ENCODE measurements around the gene TMEM266.

The TMEM266 gene

GRCh38 chr15:76070921-76071635 is 11.3 kb downstream of the TMEM266 start:
- DNase-seq (ENCODE audit: extremely low read depth, insufficient read length) = no peak
- no peak for TF ChIP-seq CTCF (IDR thresholded peaks at IDR 0.05; ENCODE audit: insufficient read depth, low read length, poor library complexity, severe bottlenecking)
- Histone ChIP-seq H3K36me3 (ENCODE audit: control insufficient read depth, insufficient read depth, low read length) (no peaks in the 10 kb centered on the region), H3K4me3 (replicated peaks; ENCODE audit: low read depth, low read length) (no peak overlapping the region), H3K27me3 (replicated peaks; ENCODE audit: control insufficient read depth, insufficient read depth, low read length) (no peaks in the 10 kb centered on the region)

- TF ChIP-seq CTCF (IDR thresholded peaks at IDR 0.05; ENCODE audit: insufficient read depth, low read length, poor library complexity, severe bottlenecking) = no peak
- Histone ChIP-seq H3K36me3 (ENCODE audit: control insufficient read depth, insufficient read depth, low read length) (no peaks in the 10 kb centered on the region), H3K4me3 (replicated peaks; ENCODE audit: low read depth, low read length) (no peak overlapping the region), H3K27me3 (replicated peaks; ENCODE audit: control insufficient read depth, insufficient read depth, low read length) (no peaks in the 10 kb centered on the region)
- no peak for DNase-seq (ENCODE audit: extremely low read depth, insufficient read length)
These were observed 12.0 kb downstream of the TMEM266 start for GRCh38 chr15:76071806-76072205.

GRCh38 chr15:76073554-76073953 is 13.8 kb downstream of the TMEM266 start:
- no peak for DNase-seq (ENCODE audit: extremely low read depth, insufficient read length)
- H3K36me3 ChIP-seq (ENCODE audit: control insufficient read depth, insufficient read depth, low read length) = no peaks in the 10 kb centered on the region
- H3K4me3 ChIP-seq (replicated peaks; ENCODE audit: low read depth, low read length) = no peak overlapping the region
- no peak for TF ChIP-seq CTCF (IDR thresholded peaks at IDR 0.05; ENCODE audit: insufficient read depth, low read length, poor library complexity, severe bottlenecking)
- H3K27me3 ChIP-seq (replicated peaks; ENCODE audit: control insufficient read depth, insufficient read depth, low read length) = no peaks in the 10 kb centered on the region

GRCh38 chr15:76075046-76075445 is 15.3 kb downstream of the TMEM266 start:
- TF ChIP-seq CTCF (IDR thresholded peaks at IDR 0.05; ENCODE audit: insufficient read depth, low read length, poor library complexity, severe bottlenecking) = no peak
- Histone ChIP-seq H3K36me3 (ENCODE audit: control insufficient read depth, insufficient read depth, low read length) (no peaks in the 10 kb centered on the region), H3K4me3 (replicated peaks; ENCODE audit: low read depth, low read length) (no peak overlapping the region), H3K27me3 (replicated peaks; ENCODE audit: control insufficient read depth, insufficient read depth, low read length) (no peaks in the 10 kb centered on the region)
- DNase-seq (ENCODE audit: extremely low read depth, insufficient read length) = no peak

- no peaks in the 10 kb centered on the region for H3K36me3 ChIP-seq (ENCODE audit: control insufficient read depth, insufficient read depth, low read length)
- no peaks in the 10 kb centered on the region for H3K27me3 ChIP-seq (replicated peaks; ENCODE audit: control insufficient read depth, insufficient read depth, low read length)
- no peak for DNase-seq (ENCODE audit: extremely low read depth, insufficient read length)
- no peak overlapping the region for H3K4me3 ChIP-seq (replicated peaks; ENCODE audit: low read depth, low read length)
- TF ChIP-seq CTCF (IDR thresholded peaks at IDR 0.05; ENCODE audit: insufficient read depth, low read length, poor library complexity, severe bottlenecking) = no peak
These were observed 18.6 kb downstream of the TMEM266 start for GRCh38 chr15:76078285-76078877.
